ENCODE data around the gene PI4KA.

PI4KA gene

DNA sequence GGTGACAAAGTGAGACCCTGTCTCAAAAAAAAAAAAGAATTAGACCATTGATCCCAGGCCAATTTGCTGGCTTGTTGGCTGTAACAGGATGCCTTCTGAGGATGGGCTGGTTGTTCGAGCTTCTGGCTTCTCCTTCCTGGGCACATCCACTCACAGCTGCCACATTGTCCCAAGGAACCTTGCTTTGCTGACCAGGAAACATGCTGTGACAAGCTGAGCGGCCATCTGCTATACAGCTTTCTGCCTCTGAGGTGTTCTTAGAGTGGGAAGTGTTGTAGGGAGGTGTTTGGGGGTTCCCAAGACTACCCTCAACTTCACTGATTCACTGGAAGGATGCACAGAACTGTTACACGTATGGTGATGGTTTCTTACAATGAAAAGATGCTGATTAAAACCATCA, 6.7 kb upstream of the PI4KA start:
- Mint-ChIP-seq H3K27ac (no peak overlapping the region), H3K27me3 (no peaks in the 10 kb centered on the region), H3K9me3 (no peaks in the 10 kb centered on the region), H3K4me1 (peaks cover 57% of the 10 kb centered on the region), H3K4me3 (no peak overlapping the region)
- no peak for DNase-seq
- ATAC-seq: no peak

DNA sequence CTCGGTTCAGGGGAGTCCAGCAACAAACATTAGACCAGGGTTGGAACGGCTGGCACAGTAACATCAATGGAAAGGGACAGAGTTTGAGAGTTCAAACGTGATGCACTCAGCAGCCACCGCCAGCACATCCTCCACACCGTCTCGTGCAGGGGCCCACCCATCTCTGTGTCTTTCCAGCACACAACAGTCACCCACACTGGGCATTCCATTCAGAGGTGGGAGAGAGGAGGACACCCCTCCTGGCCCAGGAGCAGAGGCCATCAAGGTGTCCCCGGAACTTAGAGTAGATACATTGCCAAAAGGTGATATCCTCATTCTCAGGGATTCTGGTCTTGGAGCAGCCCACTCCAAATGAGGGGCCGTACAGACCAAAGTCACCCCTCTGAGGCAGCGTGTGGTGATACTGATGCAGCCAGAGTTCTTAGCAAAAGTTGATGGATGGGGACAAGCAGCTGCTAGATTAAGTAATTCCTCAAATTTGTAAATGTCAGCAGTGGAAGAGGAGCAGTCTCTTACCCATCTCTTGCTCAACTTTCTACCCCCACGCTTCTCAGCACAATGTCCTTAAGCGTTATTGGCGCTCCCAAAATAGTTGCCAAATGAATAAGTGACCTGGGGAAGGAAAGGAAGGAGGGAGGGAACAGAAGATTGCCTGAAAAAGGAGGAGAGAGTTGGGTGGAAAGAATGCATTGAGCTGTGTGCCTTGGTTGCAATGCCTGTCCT, 5.7 kb upstream of the PI4KA start:
- no peak overlapping the region for H3K4me3 Mint-ChIP-seq
- H3K27me3 Mint-ChIP-seq: no peaks in the 10 kb centered on the region
- DNase-seq: no peak
- H3K27ac Mint-ChIP-seq: peak overlapping the region in 1 of 2 donors; percentile 48
- ATAC-seq: no peak
- H3K9me3 Mint-ChIP-seq: no peaks in the 10 kb centered on the region
- peaks cover 66% of the 10 kb centered on the region for H3K4me1 Mint-ChIP-seq

DNA sequence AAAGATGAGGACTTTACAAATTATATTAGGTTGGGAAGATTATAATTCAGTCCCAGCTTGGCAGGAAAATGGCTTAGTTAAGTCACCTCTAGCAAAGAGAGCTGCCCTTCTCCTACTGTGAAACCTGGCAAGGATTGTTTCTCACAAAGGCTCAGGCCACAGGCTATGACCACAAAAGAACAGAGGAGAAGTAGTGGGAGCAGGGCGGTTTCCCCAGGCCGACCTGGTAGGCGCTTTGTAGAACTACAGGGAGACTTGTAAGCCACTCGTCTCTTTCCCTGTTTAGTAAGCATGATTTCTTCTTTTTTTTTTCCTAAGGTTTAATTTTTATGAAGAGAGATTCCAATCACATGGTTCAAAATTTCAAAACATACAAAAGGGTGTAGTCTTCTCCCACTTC, 4.8 kb upstream of the PI4KA start:
- no peaks in the 10 kb centered on the region for H3K27me3 Mint-ChIP-seq
- peaks cover 66% of the 10 kb centered on the region for H3K4me1 Mint-ChIP-seq
- ATAC-seq (no peak), DNase-seq (no peak)
- no peak overlapping the region for H3K4me3 Mint-ChIP-seq
- H3K9me3 Mint-ChIP-seq: no peaks in the 10 kb centered on the region
- H3K27ac Mint-ChIP-seq: peak overlapping the region in 1 of 2 donors; percentile 31

DNA sequence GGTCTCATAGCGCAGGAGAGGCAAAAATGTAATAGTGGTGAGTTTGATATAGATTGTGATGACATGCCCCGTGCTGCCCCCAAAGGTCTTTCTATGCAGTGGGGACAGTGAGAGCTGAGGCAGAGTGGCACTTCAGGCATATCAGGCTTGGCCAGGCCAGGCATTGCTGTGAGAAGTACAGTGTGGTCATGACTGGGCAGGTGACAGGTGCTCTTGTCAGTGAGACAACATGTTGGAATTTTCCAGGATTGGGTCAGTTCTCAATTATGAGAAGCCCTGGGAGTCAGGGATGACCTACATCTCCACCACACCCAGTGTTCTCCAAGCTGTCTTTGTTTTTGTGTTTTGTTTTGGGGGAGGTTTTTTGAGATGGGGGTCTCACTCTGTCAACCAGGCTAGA, 3.9 kb upstream of the PI4KA start:
- Mint-ChIP-seq H3K4me1 (peaks cover 69% of the 10 kb centered on the region), H3K27ac (no peak overlapping the region)
- no peak for DNase-seq

DNA sequence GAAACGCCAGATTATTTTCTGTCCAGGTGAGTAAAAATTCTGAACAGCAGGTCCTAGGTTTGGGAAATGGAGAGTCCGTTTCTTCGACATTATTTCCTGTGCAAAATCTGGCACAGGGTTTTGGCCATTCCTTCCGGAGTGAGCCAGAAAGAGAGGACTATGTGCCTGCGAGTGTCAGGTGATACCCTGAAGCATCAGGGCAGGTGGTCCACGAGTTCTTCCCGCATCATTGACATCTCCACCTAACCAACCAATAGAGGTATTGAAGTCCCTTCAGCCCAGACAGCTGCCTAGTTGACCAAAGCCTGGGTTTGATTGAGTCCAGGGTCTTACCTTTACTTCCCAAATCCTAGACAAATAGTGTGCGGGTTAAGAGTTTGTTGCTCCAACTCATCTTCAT, 1.0 kb upstream of the PI4KA start:
- H3K27me3 Mint-ChIP-seq: no peaks in the 10 kb centered on the region
- H3K9me3 Mint-ChIP-seq: no peaks in the 10 kb centered on the region
- ATAC-seq: no peak
- DNase-seq: no peak
- peak overlapping the region; percentile 65 to 90 for H3K27ac Mint-ChIP-seq
- peak overlapping the region; percentile 82 to 86 for H3K4me3 Mint-ChIP-seq
- peaks cover 73% of the 10 kb centered on the region for H3K4me1 Mint-ChIP-seq

More for the DNA sequence above, 3.9 kb upstream of the PI4KA start:
- H3K27me3 Mint-ChIP-seq: no peaks in the 10 kb centered on the region
- no peak overlapping the region for H3K4me3 Mint-ChIP-seq
- no peaks in the 10 kb centered on the region for H3K9me3 Mint-ChIP-seq
- ATAC-seq: no peak

DNA sequence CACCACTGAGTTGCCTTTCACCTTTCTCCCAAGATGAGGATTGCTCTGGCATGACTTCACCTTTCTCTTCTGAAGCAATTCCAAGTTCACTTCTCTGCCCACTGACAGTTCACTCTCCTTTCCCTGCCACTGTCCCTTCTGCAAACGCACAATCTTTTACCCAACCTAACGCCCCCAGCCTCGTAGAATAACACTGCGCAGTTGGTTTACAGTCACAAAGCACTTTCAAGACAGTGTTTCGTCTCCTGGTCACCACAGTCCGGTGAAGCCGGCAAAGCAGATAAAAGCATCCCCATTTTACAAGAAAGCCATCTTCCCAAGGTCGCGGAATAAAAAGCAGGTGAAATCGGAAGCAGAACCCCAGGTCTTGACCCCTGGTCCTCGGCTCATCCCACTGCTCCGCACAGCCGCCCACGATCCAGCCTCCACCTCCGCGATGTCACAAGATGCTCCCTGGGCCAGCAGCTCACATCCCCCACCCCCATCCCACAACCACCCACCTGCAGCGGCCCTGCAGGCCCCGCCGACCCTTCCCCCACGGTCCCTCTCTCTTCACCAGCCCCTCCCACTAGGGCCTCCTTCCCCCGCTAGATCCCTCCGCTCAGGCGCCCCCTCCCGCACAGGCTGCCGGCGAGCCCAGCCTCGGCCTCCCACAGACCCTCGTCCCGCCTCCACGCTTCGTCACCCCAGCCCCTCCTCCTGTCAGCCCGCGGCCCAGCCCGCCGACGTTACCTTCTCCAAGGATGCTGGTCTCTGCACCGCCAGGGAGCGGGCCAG, 585 bp downstream of the PI4KA start:
- H3K4me1 Mint-ChIP-seq: peaks cover 70% of the 10 kb centered on the region
- H3K27ac Mint-ChIP-seq: peak overlapping the region; percentile 5 to 93
- peak; percentile 76 for ATAC-seq
- H3K9me3 Mint-ChIP-seq: no peaks in the 10 kb centered on the region
- H3K27me3 Mint-ChIP-seq: no peaks in the 10 kb centered on the region
- H3K4me3 Mint-ChIP-seq: peak overlapping the region; percentile 82 to 86
- DNase-seq: peak; percentile 83 to 84

DNA sequence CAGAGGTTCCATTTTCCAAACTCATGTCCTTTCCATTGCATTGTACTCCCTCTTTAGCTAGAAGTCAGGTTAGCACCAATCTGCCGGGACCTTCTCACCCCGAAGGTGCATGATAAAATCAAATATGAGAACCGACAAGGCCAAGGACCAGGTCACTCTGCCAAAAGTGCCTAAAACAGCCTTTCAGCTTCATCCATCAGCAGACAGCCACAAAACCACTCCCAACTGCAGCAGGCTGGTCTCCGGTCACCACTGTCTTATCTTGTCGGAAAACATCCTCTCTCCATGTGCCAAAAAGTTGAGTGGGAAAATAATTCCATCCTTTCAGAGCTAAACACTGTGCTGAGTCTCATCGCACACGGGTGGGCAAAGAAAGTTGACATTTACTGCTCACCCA, 1.4 kb downstream of the PI4KA start:
- Mint-ChIP-seq H3K27ac (no peak overlapping the region), H3K4me1 (peaks cover 70% of the 10 kb centered on the region), H3K4me3 (peak overlapping the region; percentile 82 to 86), H3K9me3 (no peaks in the 10 kb centered on the region), H3K27me3 (no peaks in the 10 kb centered on the region)
- no peak for DNase-seq
- no peak for ATAC-seq

DNA sequence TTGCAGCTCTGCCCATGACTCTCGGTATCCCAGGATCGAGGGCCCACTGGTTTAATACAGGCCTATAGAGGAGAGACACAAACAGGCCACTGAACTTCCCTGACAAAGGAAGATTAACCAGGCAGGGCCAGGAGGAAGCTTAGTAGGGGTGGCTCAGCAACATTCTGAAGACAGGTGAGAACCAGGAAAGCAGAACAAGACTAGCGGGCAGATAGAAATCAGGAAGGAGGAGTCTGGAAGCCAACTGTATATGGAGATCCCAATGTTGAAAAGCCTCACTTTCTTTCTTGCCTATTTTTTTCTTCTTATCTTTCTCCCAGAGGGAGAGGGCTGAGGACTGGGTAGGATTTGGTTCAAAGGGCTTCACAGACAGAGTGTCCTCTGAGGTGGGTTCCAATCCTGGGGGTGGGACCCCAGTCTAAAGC, 5.4 kb downstream of the PI4KA start:
- H3K4me1 Mint-ChIP-seq: peaks cover 57% of the 10 kb centered on the region
- no peak overlapping the region for H3K27ac Mint-ChIP-seq
- ATAC-seq: no peak

DNA sequence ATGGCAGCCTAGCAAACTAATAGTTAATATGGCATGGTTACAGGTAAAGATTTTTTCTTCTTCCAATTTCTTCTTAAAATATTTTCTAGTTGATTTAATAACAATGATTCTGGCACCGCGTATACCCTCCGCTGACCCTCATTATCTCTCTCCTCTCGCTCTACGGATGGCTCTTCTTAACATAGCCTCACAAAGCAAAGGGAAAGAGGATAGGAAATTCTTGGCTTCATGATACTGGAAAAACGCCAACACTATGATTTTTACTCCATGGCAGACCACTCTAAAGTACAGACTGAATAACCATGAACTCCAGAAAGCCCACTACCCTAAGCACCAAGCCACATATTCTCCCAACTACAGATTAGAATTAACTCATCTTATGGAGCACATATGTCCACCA, 6.1 kb downstream of the PI4KA start:
- Mint-ChIP-seq H3K4me3 (no peak overlapping the region), H3K27me3 (no peaks in the 10 kb centered on the region), H3K4me1 (peaks cover 52% of the 10 kb centered on the region), H3K9me3 (no peaks in the 10 kb centered on the region), H3K27ac (no peak overlapping the region)
- ATAC-seq (no peak), DNase-seq (no peak)

More for the DNA sequence above, 5.4 kb downstream of the PI4KA start:
- H3K4me3 Mint-ChIP-seq: no peak overlapping the region
- no peaks in the 10 kb centered on the region for H3K27me3 Mint-ChIP-seq
- H3K9me3 Mint-ChIP-seq: no peaks in the 10 kb centered on the region
- DNase-seq: no peak

DNA sequence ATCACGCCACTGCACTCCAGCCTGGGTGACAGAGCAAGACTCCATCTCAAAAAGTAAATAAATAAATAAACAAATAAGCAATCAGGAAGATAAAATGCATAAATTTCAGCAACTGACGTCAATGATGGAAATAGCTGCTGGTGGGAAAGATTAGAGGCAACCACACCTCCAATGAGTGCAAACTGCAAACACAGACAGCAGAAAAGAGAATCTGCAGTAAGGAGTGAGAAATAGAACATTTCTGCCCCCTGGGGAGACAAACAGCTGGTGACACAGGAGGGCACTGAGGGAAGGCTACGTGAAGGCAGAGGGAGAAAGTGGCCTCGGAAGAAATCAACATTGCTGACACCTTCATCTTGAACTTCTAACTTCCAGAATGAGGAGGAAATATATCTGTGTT, 6.5 kb downstream of the PI4KA start:
- H3K27ac Mint-ChIP-seq: peak overlapping the region in 1 of 2 donors; percentile 92
- no peaks in the 10 kb centered on the region for H3K9me3 Mint-ChIP-seq
- H3K4me1 Mint-ChIP-seq: peaks cover 48% of the 10 kb centered on the region

DNA sequence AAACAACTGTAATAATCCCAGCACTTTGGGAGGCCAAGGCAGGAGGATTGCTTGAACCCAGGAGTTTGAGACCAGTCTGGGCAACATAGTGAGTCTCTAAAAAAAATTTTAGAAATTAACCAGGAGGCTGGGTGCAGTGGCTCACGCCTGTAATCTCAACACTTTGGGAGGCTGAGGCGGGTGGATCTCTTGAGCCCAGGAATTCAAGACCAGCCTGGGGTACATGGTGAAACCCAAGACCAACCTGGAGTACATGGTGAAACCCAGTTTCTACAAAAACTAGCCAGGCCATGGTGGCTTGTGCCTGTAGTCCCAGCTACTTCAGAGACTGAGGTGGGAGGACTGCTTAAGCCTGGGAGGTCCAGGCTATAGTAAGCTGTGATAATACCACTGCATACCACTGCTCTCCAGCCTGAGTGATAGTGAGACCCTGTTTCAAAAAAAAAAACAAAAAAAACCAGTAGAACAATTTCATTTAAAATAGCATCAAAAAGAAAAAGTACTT, 11.2 kb downstream of the PI4KA start:
- no peak overlapping the region for H3K27ac Mint-ChIP-seq
- H3K27me3 Mint-ChIP-seq: no peaks in the 10 kb centered on the region
- H3K4me1 Mint-ChIP-seq: peaks cover 36% of the 10 kb centered on the region
- no peaks in the 10 kb centered on the region for H3K9me3 Mint-ChIP-seq
- ATAC-seq: no peak
- no peak overlapping the region for H3K4me3 Mint-ChIP-seq
- DNase-seq: no peak

More for the DNA sequence above, 6.5 kb downstream of the PI4KA start:
- H3K27me3 Mint-ChIP-seq: no peaks in the 10 kb centered on the region
- no peak for ATAC-seq
- DNase-seq: no peak
- no peak overlapping the region for H3K4me3 Mint-ChIP-seq

DNA sequence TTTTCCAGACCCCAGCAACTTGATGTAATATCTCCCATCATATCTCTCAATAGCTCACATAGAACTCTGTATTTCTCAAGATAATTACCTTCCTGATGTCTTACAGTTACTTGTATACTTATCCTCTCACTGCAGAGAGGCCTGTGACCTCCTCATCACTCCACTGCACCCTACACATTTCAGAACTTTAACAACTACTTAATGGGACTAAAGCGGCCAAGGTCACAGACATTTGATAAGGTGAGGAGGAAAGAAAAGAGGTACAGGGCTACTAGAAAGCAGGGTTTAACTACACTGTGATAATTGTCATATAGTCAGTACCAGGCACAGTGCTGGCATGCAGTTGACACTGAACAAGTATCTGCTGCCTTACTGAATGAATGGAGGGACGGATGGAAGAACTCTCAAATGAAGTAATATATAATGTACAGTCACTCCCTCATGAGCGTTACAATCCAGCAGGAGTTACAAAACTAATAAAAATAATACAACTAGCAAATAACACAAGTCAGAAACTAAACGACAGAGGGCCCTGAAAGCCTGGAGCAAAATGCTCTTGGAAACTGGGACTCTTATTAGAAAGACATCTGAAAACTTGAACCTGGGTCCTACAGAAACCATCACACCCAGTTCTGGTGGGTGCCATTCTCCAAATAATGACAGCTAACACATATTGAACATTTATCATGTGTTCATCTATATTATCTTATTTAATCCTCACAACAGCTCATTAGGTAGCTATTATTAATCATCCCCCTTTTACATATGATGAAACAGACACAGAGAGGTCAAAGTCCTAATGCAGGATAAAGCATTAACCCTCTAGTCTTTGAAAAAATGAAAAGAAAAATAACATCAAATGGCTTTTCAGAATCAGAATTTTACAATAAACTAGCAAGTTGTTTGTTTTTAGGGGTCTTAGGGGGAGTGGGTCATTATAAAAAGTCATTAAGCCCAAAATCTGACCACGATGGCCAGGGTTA, 14.3 kb downstream of the PI4KA start:
- no peaks in the 10 kb centered on the region for H3K9me3 Mint-ChIP-seq
- no peak overlapping the region for H3K4me3 Mint-ChIP-seq
- no peak overlapping the region for H3K27ac Mint-ChIP-seq
- ATAC-seq (no peak), DNase-seq (no peak)
- H3K27me3 Mint-ChIP-seq: no peaks in the 10 kb centered on the region
- H3K4me1 Mint-ChIP-seq: peaks cover 52% of the 10 kb centered on the region

DNA sequence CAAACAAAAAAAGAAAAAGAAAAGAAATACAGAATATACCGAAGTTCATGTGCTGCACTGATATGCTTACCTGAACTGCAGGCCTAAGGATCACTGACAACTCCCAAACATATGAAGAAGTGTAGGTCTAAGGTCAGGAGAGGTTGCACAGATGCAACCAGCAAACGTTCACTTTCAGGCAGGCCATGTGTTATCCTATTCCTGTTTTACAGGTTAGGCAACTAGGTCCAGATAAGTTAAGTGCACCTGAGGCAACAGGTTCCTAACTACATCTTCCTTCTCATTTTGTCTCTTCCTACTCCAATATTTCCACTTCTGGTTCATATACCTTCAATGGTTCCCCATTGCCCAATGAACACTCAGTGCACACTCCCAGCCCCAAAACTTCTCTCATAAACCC, 15.1 kb downstream of the PI4KA start:
- no peaks in the 10 kb centered on the region for H3K9me3 Mint-ChIP-seq
- H3K4me3 Mint-ChIP-seq: no peak overlapping the region
- no peaks in the 10 kb centered on the region for H3K27me3 Mint-ChIP-seq
- H3K27ac Mint-ChIP-seq: no peak overlapping the region
- ATAC-seq (no peak), DNase-seq (no peak)
- H3K4me1 Mint-ChIP-seq: peaks cover 46% of the 10 kb centered on the region

DNA sequence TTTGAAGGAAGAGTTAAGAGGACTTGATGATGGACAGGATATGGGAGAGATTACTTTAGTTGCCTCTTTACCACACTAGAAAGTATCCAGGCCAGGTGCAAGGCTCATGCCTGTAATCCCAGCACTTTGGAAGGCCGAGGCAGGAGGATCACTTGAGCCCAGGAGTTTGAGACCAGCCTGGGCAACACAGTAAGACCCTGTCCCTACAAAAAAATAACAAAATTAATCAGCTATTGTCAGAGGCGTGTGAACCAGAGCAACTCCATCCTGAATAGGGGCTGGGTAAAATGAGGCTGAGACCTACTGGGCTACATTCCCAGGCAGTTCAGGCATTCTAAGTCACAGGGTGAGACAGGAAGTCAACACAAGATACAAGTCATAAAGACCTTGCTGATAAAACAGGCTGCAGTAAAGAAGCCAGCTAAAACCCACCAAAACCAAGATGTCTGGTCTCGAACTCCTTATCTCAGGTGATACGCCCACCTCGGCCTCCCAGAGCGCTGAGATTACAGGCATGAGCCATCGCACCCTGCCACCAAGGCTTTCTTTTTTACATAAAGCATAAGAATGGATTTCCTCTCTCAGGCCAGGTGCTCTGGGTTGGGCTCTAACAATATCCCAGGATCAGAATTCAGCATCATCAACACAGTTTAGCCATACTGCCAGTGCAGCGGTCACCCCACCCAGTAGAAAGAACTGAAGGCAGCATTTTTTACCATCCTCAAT, 17.8 kb downstream of the PI4KA start:
- H3K4me3 Mint-ChIP-seq: no peak overlapping the region
- no peaks in the 10 kb centered on the region for H3K9me3 Mint-ChIP-seq
- no peaks in the 10 kb centered on the region for H3K27me3 Mint-ChIP-seq
- no peak for ATAC-seq
- peaks cover 41% of the 10 kb centered on the region for H3K4me1 Mint-ChIP-seq
- no peak for DNase-seq
- H3K27ac Mint-ChIP-seq: peak overlapping the region; percentile 36 to 74
